Measurements from ENCODE around the gene GNB3.

GRCh38 chr12:6883252-6883651 is 42.5 kb downstream of the GNB3 start:
- TF ChIP-seq CTCF (IDR thresholded peaks at IDR 0.05) (no peak), POLR2A (IDR thresholded peaks at IDR 0.05) (no peak)
